Endodermal cell (in vitro differentiated cells): ENCODE measurements around the gene MAGI3. TPM values are rescaled to one million over a fixed set of nuclear protein-coding genes. Genes with fewer than 3 reads are reported as not detected.

Source experiments
- DNase-seq: peaks from one replicate; pipeline ENCODE4 v3.0.0-alpha.2; 2017
- H3K27ac ChIP-seq: 2 replicates; pipeline ENCODE4 v1.5.1; 2013; ENCODE audit warnings: mild to moderate bottlenecking, low read depth, low read length, moderate library complexity
- H3K27me3 ChIP-seq: 2 replicates; pipeline ENCODE4 v1.6.1; 2013; ENCODE audit warnings: mild to moderate bottlenecking, low read length, moderate library complexity; ENCODE audit not compliant: insufficient read depth, control insufficient read depth, poor library complexity, severe bottlenecking
- H3K36me3 ChIP-seq: 2 replicates; pipeline ENCODE4 v1.7.0; 2013; ENCODE audit warnings: mild to moderate bottlenecking, low read length, moderate library complexity; ENCODE audit not compliant: control insufficient read depth, insufficient read depth
- H3K4me1 ChIP-seq: one replicate; pipeline ENCODE4 v1.7.0; 2013; ENCODE audit warnings: low read length; ENCODE audit not compliant: control insufficient read depth, insufficient read depth
- H3K4me3 ChIP-seq: 2 replicates; pipeline ENCODE4 v1.5.1; 2013; ENCODE audit warnings: mild to moderate bottlenecking, low read length, moderate library complexity
- H3K9ac ChIP-seq: 2 replicates; pipeline ENCODE4 v1.6.1; 2013; ENCODE audit warnings: mild to moderate bottlenecking, low read length, moderate library complexity; ENCODE audit not compliant: poor library complexity, severe bottlenecking; ENCODE audit errors: extremely low read depth
- H3K9me3 ChIP-seq: 2 replicates; pipeline ENCODE4 v1.6.1; 2013; ENCODE audit warnings: mild to moderate bottlenecking, low read length, moderate library complexity; ENCODE audit not compliant: control insufficient read depth
- H3K27ac Mint-ChIP-seq: 2 replicates; pipeline ENCODE4 v1.8.0; 2020; ENCODE audit warnings: mixed read lengths
- H3K27me3 Mint-ChIP-seq: 2 replicates; pipeline ENCODE4 v1.8.0; 2021; ENCODE audit warnings: mild to moderate bottlenecking, mixed read lengths; ENCODE audit not compliant: insufficient read depth
- H3K36me3 Mint-ChIP-seq: 2 replicates; pipeline ENCODE4 v1.8.0; 2020; ENCODE audit warnings: low read depth, mixed read lengths
- H3K4me1 Mint-ChIP-seq: 2 replicates; pipeline ENCODE4 v1.8.0; 2020; ENCODE audit warnings: mixed read lengths
- H3K4me3 Mint-ChIP-seq: 2 replicates; pipeline ENCODE4 v1.8.0; 2020; ENCODE audit warnings: mild to moderate bottlenecking, moderate library complexity, mixed read lengths
- H3K9me3 Mint-ChIP-seq: 2 replicates; pipeline ENCODE4 v1.8.0; 2020; ENCODE audit warnings: mild to moderate bottlenecking, mixed read lengths
- WGBS, 2 experiments: methylation state at CpG; one replicate each; pipeline versions ENCODE4 v1.1.5 to v1.1.7; 2013; ENCODE audit warnings: missing lambda C conversion rate in 2 of 2, mixed read lengths in 1 of 2; ENCODE audit not compliant: insufficient coverage in 1 of 2, insufficient read length in 1 of 2; 5-methylcytosine and 5-hydroxymethylcytosine counted together
- total RNA-seq, 2 donors: library from RNA; stranded (reverse); fragmentation: NEBNext Ultra II Directional in 1 of 2; extraction: Animal tissue kit (Norgen Biotek cat#: 25700) in 1 of 2; gene quantifications; 2 replicates in 1 of 2; 3 replicates in 1 of 2; pipeline ENCODE4 v1.2.1, GENCODE V29; 2021
- TF ChIP-seq, protein P1 (sequence below): fragments of 200-600 bp; sonication (generic); conservative IDR thresholded peaks from 2 replicates; pipeline ENCODE4 v1.5.0; 2021; ENCODE audit warnings: antibody characterized with exemption, mild to moderate bottlenecking

MAGI3 gene
- total RNA-seq, 2 donors from 2014 or later: 27.1 to 27.4 TPM

DNA sequence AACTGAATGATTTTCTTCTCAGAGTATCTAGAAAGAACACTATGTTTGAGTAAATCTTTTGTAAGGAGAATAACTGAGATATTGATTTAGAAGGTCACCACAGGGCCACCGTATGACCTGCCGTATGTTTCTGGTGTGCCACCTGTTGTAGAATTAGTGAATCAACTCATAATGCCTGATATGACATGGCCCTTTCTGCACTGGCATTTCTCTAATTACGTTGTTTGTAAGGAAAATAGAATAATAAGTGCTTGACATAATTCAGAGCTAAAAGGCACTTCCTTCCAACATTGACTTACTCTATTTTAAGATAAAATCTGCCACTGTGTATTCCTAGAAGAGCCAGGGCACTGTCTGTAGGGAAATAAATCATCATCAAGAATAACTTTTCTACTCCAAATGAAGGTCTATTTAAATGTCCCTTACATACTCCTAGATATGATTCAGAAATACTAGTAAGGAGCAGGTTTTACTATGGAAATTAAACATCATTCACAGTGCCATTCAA, 267.3 kb downstream of the MAGI3 start:
- peaks cover 3% of the 10 kb centered on the region for H3K4me1 ChIP-seq
- no peak overlapping the region for H3K9ac ChIP-seq
- no peak overlapping the region for H3K4me3 ChIP-seq
- Mint-ChIP-seq H3K4me3 (no peak overlapping the region), H3K4me1 (peaks cover 10% of the 10 kb centered on the region), H3K27ac (no peak overlapping the region), H3K27me3 (no peaks in the 10 kb centered on the region), H3K9me3 (no peaks in the 10 kb centered on the region), H3K36me3 (peaks cover 17% of the 10 kb centered on the region)
- 92 to 94% methylated on average over 2 to 3 of the region's 3 CpGs for WGBS, 2 experiments
- TF ChIP-seq, protein P1, sequence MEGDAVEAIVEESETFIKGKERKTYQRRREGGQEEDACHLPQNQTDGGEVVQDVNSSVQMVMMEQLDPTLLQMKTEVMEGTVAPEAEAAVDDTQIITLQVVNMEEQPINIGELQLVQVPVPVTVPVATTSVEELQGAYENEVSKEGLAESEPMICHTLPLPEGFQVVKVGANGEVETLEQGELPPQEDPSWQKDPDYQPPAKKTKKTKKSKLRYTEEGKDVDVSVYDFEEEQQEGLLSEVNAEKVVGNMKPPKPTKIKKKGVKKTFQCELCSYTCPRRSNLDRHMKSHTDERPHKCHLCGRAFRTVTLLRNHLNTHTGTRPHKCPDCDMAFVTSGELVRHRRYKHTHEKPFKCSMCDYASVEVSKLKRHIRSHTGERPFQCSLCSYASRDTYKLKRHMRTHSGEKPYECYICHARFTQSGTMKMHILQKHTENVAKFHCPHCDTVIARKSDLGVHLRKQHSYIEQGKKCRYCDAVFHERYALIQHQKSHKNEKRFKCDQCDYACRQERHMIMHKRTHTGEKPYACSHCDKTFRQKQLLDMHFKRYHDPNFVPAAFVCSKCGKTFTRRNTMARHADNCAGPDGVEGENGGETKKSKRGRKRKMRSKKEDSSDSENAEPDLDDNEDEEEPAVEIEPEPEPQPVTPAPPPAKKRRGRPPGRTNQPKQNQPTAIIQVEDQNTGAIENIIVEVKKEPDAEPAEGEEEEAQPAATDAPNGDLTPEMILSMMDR: no peak
- peaks cover 48% of the 10 kb centered on the region for H3K36me3 ChIP-seq
- no peaks in the 10 kb centered on the region for H3K9me3 ChIP-seq
- no peak overlapping the region for H3K27ac ChIP-seq
- no peak for DNase-seq
- H3K27me3 ChIP-seq: no peaks in the 10 kb centered on the region

DNA sequence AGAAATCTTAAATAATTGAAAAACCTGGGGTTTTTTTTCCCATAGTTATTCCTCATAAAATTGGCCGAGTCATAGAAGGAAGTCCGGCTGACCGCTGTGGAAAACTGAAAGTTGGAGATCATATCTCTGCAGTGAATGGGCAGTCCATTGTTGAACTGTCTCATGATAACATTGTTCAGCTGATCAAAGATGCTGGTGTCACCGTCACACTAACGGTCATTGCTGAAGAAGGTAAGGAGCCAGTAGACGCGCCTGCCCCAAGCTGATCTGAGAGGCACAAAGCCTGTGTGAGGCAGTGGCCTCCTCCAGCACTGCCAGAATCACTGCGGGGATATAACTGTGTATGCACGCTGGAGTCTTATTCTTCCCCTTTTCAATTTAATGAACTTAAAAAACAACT, 268.7 kb downstream of the MAGI3 start:
- TF ChIP-seq, protein P1: no peak
- Mint-ChIP-seq H3K27ac (peak overlapping the region; percentile 4), H3K36me3 (peaks cover 11% of the 10 kb centered on the region), H3K9me3 (no peaks in the 10 kb centered on the region), H3K4me1 (peaks cover 10% of the 10 kb centered on the region), H3K27me3 (no peaks in the 10 kb centered on the region), H3K4me3 (no peak overlapping the region)
- Histone ChIP-seq H3K27me3 (no peaks in the 10 kb centered on the region), H3K4me3 (no peak overlapping the region), H3K9ac (no peak overlapping the region), H3K27ac (peak overlapping the region; percentile 50), H3K36me3 (peaks cover 40% of the 10 kb centered on the region), H3K4me1 (peaks cover 3% of the 10 kb centered on the region), H3K9me3 (no peaks in the 10 kb centered on the region)
- WGBS, 2 experiments: 87 to 92% methylated on average over 7 to 9 of the region's 9 CpGs
- no peak for DNase-seq

DNA sequence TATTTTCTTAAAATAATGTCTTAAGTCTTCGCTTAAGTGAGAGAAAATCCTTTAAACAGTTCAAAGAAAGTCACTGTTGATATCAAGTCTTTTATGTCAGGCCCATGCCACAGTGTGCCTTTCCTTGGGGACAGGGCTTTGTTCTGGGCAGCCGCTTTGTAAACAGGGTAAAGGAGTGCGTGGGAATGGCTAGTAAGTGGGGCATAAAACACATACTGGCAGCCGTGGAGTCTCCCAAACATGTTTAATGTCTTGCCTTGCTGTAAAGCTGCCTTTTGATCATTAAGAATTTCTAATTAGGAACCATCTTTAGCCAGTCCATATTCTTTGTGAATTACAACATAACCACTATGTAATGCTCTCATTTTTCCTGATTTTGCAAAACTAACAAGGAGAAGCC, 269.2 kb downstream of the MAGI3 start:
- Histone ChIP-seq H3K9me3 (no peaks in the 10 kb centered on the region), H3K4me3 (no peak overlapping the region), H3K4me1 (peaks cover 3% of the 10 kb centered on the region), H3K27ac (peak overlapping the region; percentile 50), H3K36me3 (peaks cover 38% of the 10 kb centered on the region), H3K9ac (no peak overlapping the region), H3K27me3 (no peaks in the 10 kb centered on the region)
- H3K4me3 Mint-ChIP-seq: no peak overlapping the region
- DNase-seq: no peak
- no peaks in the 10 kb centered on the region for H3K27me3 Mint-ChIP-seq
- TF ChIP-seq, protein P1: no peak
- H3K4me1 Mint-ChIP-seq: peaks cover 10% of the 10 kb centered on the region
- peaks cover 11% of the 10 kb centered on the region for H3K36me3 Mint-ChIP-seq
- no peaks in the 10 kb centered on the region for H3K9me3 Mint-ChIP-seq
- H3K27ac Mint-ChIP-seq: peak overlapping the region; percentile 4
- WGBS, 2 experiments: 89 to 100% methylated on average over 4 of the region's 4 CpGs
